ENCODE measurements around the gene CCDC8. TPM values are rescaled to one million over a fixed set of nuclear protein-coding genes. Genes with fewer than 3 reads are reported as not detected.
A peak's percentile ranks its signal among the peaks of the same experiment; 100 is the strongest.

Gene CCDC8
- total and polyA plus RNA-seq, 12 donors = 6.3 to 74.0 (median 34.4) TPM

DNA sequence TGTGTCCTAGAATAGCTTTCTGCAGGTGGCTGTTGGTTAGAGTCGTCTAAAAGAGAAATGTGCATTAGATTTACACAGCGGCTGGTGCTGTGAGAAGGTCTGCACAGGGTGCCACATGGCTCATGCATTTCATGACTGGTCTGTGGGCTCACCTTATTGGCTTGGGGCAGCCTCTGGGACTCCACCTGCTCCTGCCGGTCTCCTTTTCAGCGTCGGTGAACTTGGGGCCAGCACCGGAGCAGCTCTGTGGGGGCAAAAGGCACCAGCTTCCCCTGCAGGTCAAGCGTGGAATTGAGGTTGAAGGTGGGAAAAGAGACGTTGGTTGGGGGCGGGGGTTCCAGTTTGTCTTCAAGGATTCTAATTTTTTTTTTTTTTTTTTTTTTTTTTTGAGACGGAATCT, 18.5 kb upstream of the CCDC8 start:
- H3K27ac ChIP-seq = no peak overlapping the region
- H3K4me1 ChIP-seq (replicated peaks in 1 of 2) = peaks cover 6 to 20% of the 10 kb centered on the region in 2 donors
- no peaks in the 10 kb centered on the region for H3K9me3 ChIP-seq (replicated peaks in 1 of 3)
- intact Hi-C loops (cut with DNase I) = no loop called here
- no peaks in the 10 kb centered on the region for H3K27me3 ChIP-seq
- DNase-seq = no peak
- TF ChIP-seq CTCF (IDR thresholded peaks at IDR 0.05) (peak in 2 of 6 experiments; percentile 17 to 22), POLR2A (IDR thresholded peaks at IDR 0.05) (no peak)
- no peak overlapping the region for H3K4me3 ChIP-seq
- no peaks in the 10 kb centered on the region for H3K36me3 ChIP-seq (replicated peaks in 1 of 2)
- 53 to 70% (median 59%) methylated on average over 9 to 10 of the region's 10 CpGs for WGBS, 4 donors

DNA sequence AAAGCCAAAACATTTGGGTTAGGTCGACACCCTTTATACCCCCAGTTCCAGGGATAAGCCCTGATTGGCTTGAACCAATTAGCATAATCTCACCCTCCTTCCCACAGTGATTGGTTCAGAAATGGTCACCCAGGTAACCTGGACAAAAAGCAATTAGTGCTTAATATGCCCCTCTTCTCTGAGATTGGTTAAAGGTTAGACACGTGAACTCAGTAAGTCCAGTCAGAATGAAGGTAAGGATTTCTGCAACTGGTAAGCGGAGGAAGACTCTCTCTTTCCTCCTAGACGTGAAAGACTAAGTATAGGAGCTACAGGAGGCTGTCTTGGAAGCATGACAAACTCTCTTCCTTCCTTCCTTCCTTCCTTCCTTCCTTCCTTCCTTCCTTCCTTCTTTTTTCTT, 16.6 kb upstream of the CCDC8 start:
- Histone ChIP-seq H3K9me3 (replicated peaks in 1 of 3) (no peaks in the 10 kb centered on the region), H3K27me3 (no peaks in the 10 kb centered on the region), H3K4me3 (no peak overlapping the region), H3K27ac (no peak overlapping the region), H3K4me1 (replicated peaks in 1 of 2) (peaks cover 10 to 31% of the 10 kb centered on the region in 2 donors), H3K36me3 (replicated peaks in 1 of 2) (no peaks in the 10 kb centered on the region)
- TF ChIP-seq CTCF (IDR thresholded peaks at IDR 0.05) (no peak), POLR2A (IDR thresholded peaks at IDR 0.05) (no peak)
- intact Hi-C loops (cut with DNase I) = no loop called here
- DNase-seq = no peak
- WGBS, 4 donors = 81 to 85% (median 83%) methylated on average over 4 of the region's 4 CpGs

GRCh38 chr19:46428239-46429135, 15.1 kb upstream of the CCDC8 start, which contains the start of gene PNMA8C:
PNMA8C (minus strand) TSS chr19:46428936; CDS start chr19:46428359, 577 bp downstream.
- intact Hi-C loops (cut with DNase I) = no loop called here

More at GRCh38 chr19:46428239-46429135, 15.1 kb upstream of the CCDC8 start, which contains the start of gene PNMA8C:
- Histone ChIP-seq H3K4me1 (replicated peaks in 1 of 2) (peaks cover 10 to 31% of the 10 kb centered on the region in 2 donors), H3K27me3 (no peaks in the 10 kb centered on the region), H3K9me3 (replicated peaks in 1 of 3) (no peaks in the 10 kb centered on the region), H3K27ac (peak within 1 kb of the TSS; percentile 27 to 79 (median 49)), H3K4me3 (peak within 1 kb of the TSS in 1 of 4 donors; percentile 37), H3K36me3 (replicated peaks in 1 of 2) (no peaks in the 10 kb centered on the region)
- TF ChIP-seq CTCF (IDR thresholded peaks at IDR 0.05) (no peak), POLR2A (IDR thresholded peaks at IDR 0.05) (peak in 1 of 2 donors; percentile 48)
- 19 to 29% (median 22%) methylated on average over 13 to 52 of the region's 52 CpGs for WGBS, 4 donors
- peak; percentile 90 to 97 (median 95) for DNase-seq
